Endodermal cell (in vitro differentiated cells): Measurements from ENCODE around the gene BLTP3A. TPM values are rescaled to one million over a fixed set of nuclear protein-coding genes. Genes with fewer than 3 reads are reported as not detected.

Experiments used
- DNase-seq: peaks from one replicate; pipeline ENCODE4 v3.0.0-alpha.2; 2017
- H3K27ac ChIP-seq: 2 replicates; pipeline ENCODE4 v1.5.1; 2013; ENCODE audit warnings: mild to moderate bottlenecking, low read depth, low read length, moderate library complexity
- H3K27me3 ChIP-seq: 2 replicates; pipeline ENCODE4 v1.6.1; 2013; ENCODE audit warnings: mild to moderate bottlenecking, low read length, moderate library complexity; ENCODE audit not compliant: insufficient read depth, control insufficient read depth, poor library complexity, severe bottlenecking
- H3K36me3 ChIP-seq: 2 replicates; pipeline ENCODE4 v1.7.0; 2013; ENCODE audit warnings: mild to moderate bottlenecking, low read length, moderate library complexity; ENCODE audit not compliant: control insufficient read depth, insufficient read depth
- H3K4me1 ChIP-seq: one replicate; pipeline ENCODE4 v1.7.0; 2013; ENCODE audit warnings: low read length; ENCODE audit not compliant: control insufficient read depth, insufficient read depth
- H3K4me3 ChIP-seq: 2 replicates; pipeline ENCODE4 v1.5.1; 2013; ENCODE audit warnings: mild to moderate bottlenecking, low read length, moderate library complexity
- H3K9ac ChIP-seq: 2 replicates; pipeline ENCODE4 v1.6.1; 2013; ENCODE audit warnings: mild to moderate bottlenecking, low read length, moderate library complexity; ENCODE audit not compliant: poor library complexity, severe bottlenecking; ENCODE audit errors: extremely low read depth
- H3K9me3 ChIP-seq: 2 replicates; pipeline ENCODE4 v1.6.1; 2013; ENCODE audit warnings: mild to moderate bottlenecking, low read length, moderate library complexity; ENCODE audit not compliant: control insufficient read depth
- H3K27ac Mint-ChIP-seq: 2 replicates; pipeline ENCODE4 v1.8.0; 2020; ENCODE audit warnings: mixed read lengths
- H3K27me3 Mint-ChIP-seq: 2 replicates; pipeline ENCODE4 v1.8.0; 2021; ENCODE audit warnings: mild to moderate bottlenecking, mixed read lengths; ENCODE audit not compliant: insufficient read depth
- H3K36me3 Mint-ChIP-seq: 2 replicates; pipeline ENCODE4 v1.8.0; 2020; ENCODE audit warnings: low read depth, mixed read lengths
- H3K4me1 Mint-ChIP-seq: 2 replicates; pipeline ENCODE4 v1.8.0; 2020; ENCODE audit warnings: mixed read lengths
- H3K4me3 Mint-ChIP-seq: 2 replicates; pipeline ENCODE4 v1.8.0; 2020; ENCODE audit warnings: mild to moderate bottlenecking, moderate library complexity, mixed read lengths
- H3K9me3 Mint-ChIP-seq: 2 replicates; pipeline ENCODE4 v1.8.0; 2020; ENCODE audit warnings: mild to moderate bottlenecking, mixed read lengths
- CTCF ChIP-seq: fragments of 200-600 bp; sonication (generic); conservative IDR thresholded peaks from 2 replicates; pipeline ENCODE4 v1.5.0; 2021; ENCODE audit warnings: antibody characterized with exemption, mild to moderate bottlenecking
- WGBS, 2 experiments: methylation state at CpG; one replicate each; pipeline versions ENCODE4 v1.1.5 to v1.1.7; 2013; ENCODE audit warnings: missing lambda C conversion rate in 2 of 2, mixed read lengths in 1 of 2; ENCODE audit not compliant: insufficient coverage in 1 of 2, insufficient read length in 1 of 2; 5-methylcytosine and 5-hydroxymethylcytosine counted together
- total RNA-seq, 2 donors: library from RNA; stranded (reverse); fragmentation: NEBNext Ultra II Directional in 1 of 2; extraction: Animal tissue kit (Norgen Biotek cat#: 25700) in 1 of 2; gene quantifications; 2 replicates in 1 of 2; 3 replicates in 1 of 2; pipeline ENCODE4 v1.2.1, GENCODE V29; 2021

Gene BLTP3A
- total RNA-seq, 2 donors from 2014 or later = 18.6 to 22.5 TPM

- H3K4me1 ChIP-seq = no peaks in the 10 kb centered on the region
- WGBS, 2 experiments = 93 to 97% methylated on average over 3 of the region's 3 CpGs
- H3K9ac ChIP-seq = no peak overlapping the region
- TF ChIP-seq CTCF = no peak
- Mint-ChIP-seq H3K4me3 (no peak overlapping the region), H3K27me3 (no peaks in the 10 kb centered on the region), H3K36me3 (peaks cover 23% of the 10 kb centered on the region), H3K9me3 (no peaks in the 10 kb centered on the region), H3K4me1 (peaks cover 7% of the 10 kb centered on the region), H3K27ac (peak overlapping the region; percentile 19)
- no peak overlapping the region for H3K4me3 ChIP-seq
- no peak overlapping the region for H3K27ac ChIP-seq
- no peaks in the 10 kb centered on the region for H3K9me3 ChIP-seq
- H3K27me3 ChIP-seq = no peaks in the 10 kb centered on the region
- H3K36me3 ChIP-seq = peaks cover 24% of the 10 kb centered on the region
- DNase-seq = no peak
Observed at GRCh38 chr6:34819571-34820480, 27.9 kb downstream of the BLTP3A start.

- Histone ChIP-seq H3K9ac (no peak overlapping the region), H3K27ac (no peak overlapping the region), H3K9me3 (no peaks in the 10 kb centered on the region), H3K4me3 (no peak overlapping the region), H3K27me3 (no peaks in the 10 kb centered on the region), H3K4me1 (no peaks in the 10 kb centered on the region), H3K36me3 (peaks cover 41% of the 10 kb centered on the region)
- no peak for TF ChIP-seq CTCF
- WGBS, 2 experiments = 100% methylated on average over 2 of the region's 2 CpGs; no CpG with 5 or more reads in 1 of the 2 experiments
- no peak overlapping the region for H3K27ac Mint-ChIP-seq
- DNase-seq = no peak
- no peaks in the 10 kb centered on the region for H3K4me1 Mint-ChIP-seq
- H3K27me3 Mint-ChIP-seq = no peaks in the 10 kb centered on the region
- peaks cover 37% of the 10 kb centered on the region for H3K36me3 Mint-ChIP-seq
- no peaks in the 10 kb centered on the region for H3K9me3 Mint-ChIP-seq
- H3K4me3 Mint-ChIP-seq = no peak overlapping the region
Observed at GRCh38 chr6:34829137-34829536, 37.3 kb downstream of the BLTP3A start.

- H3K9me3 ChIP-seq = no peaks in the 10 kb centered on the region
- Mint-ChIP-seq H3K27ac (no peak overlapping the region), H3K9me3 (no peaks in the 10 kb centered on the region), H3K27me3 (no peaks in the 10 kb centered on the region), H3K4me1 (no peaks in the 10 kb centered on the region), H3K36me3 (peaks cover 57% of the 10 kb centered on the region), H3K4me3 (no peak overlapping the region)
- H3K4me3 ChIP-seq = no peak overlapping the region
- TF ChIP-seq CTCF = no peak
- DNase-seq = no peak
- H3K27ac ChIP-seq = no peak overlapping the region
- WGBS, 2 experiments = 93 to 100% methylated on average over 1 of the region's 1 CpG
- H3K36me3 ChIP-seq = peaks cover 49% of the 10 kb centered on the region
- no peaks in the 10 kb centered on the region for H3K4me1 ChIP-seq
- H3K9ac ChIP-seq = no peak overlapping the region
- H3K27me3 ChIP-seq = no peaks in the 10 kb centered on the region
Observed at GRCh38 chr6:34832942-34833341, 41.1 kb downstream of the BLTP3A start.
